Endothelial cell of umbilical vein (primary cell): ENCODE measurements around the gene ALKBH7. TPM values are rescaled to one million over a fixed set of nuclear protein-coding genes. Genes with fewer than 3 reads are reported as not detected.

Source experiments
- BruUV-seq: library from RNA; stranded (reverse); fragments of 400-500 nt; replicated peaks from 2 replicates; lab custom pipeline; 2021; lab: Mats Ljungman, UMichigan
- CTCF ChIA-PET: fragments of 300-600, 350-600 bp; sonication (Branson Sonifier 250); formaldehyde crosslinking; loops from one replicate; lab custom pipeline; 2021; ENCODE audit warnings: antibody characterized with exemption, inconsistent platforms; lab: Charles Lee
- POLR2A ChIA-PET: fragments of 300-600, 350-600 bp; sonication (Branson Sonifier 250); formaldehyde crosslinking; loops from one replicate; lab custom pipeline; 2021; ENCODE audit warnings: antibody characterized with exemption, inconsistent platforms; lab: Charles Lee
- DNase-seq: peaks from one replicate; pipeline ENCODE4 v3.0.0-alpha.2; 2011; ENCODE audit warnings: low read depth, low spot score
- FAIRE-seq: peaks from 2 replicates; lab custom pipeline; 2011; peaks lifted over from hg19 to GRCh38; lab: Jason Lieb, UNC
- H2AFZ ChIP-seq: 2 replicates; pipeline ENCODE4 v1.6.0; 2012; ENCODE audit warnings: low read depth, low read length, control low read depth, inconsistent platforms
- H3K27ac ChIP-seq: 2 replicates; pipeline ENCODE4 v1.5.1; 2011; ENCODE audit warnings: low read depth, mild to moderate bottlenecking, control low read depth, low read length, moderate library complexity; ENCODE audit not compliant: insufficient read depth
- H3K27me3 ChIP-seq, 2 experiments: 2 replicates each; pipeline versions ENCODE4 v1.6.0 to v1.6.1; 2011; ENCODE audit warnings: low read length in 2 of 2, mixed read lengths in 1 of 2; ENCODE audit not compliant: control insufficient read depth in 2 of 2, insufficient read depth in 2 of 2
- H3K36me3 ChIP-seq, 2 experiments: 2 replicates in 1 of 2; 3 replicates in 1 of 2; pipeline ENCODE4 v1.5.1; 2011; ENCODE audit warnings: low read length in 2 of 2, mild to moderate bottlenecking in 1 of 2, moderate library complexity in 1 of 2; ENCODE audit not compliant: control insufficient read depth in 2 of 2, insufficient read depth in 2 of 2; ENCODE audit errors: extremely low read depth in 1 of 2
- H3K4me1 ChIP-seq: 3 replicates; pipeline ENCODE4 v1.5.1; 2011; ENCODE audit warnings: mild to moderate bottlenecking, low read length; ENCODE audit not compliant: control insufficient read depth, insufficient read depth; ENCODE audit errors: extremely low read depth
- H3K4me2 ChIP-seq: 2 replicates; pipeline ENCODE4 v1.6.1; 2011; ENCODE audit warnings: low read length, control low read depth, mixed read lengths; ENCODE audit not compliant: insufficient read depth
- H3K4me3 ChIP-seq, 3 experiments: fragments of 200-600 bp in 1 of 3; sonication (generic), shearing (Covaris generic) in 1 of 3; replicated peaks in 1 of 3; 2 replicates each; pipeline ENCODE4 v1.5.1; 2011 to 2016; ENCODE audit warnings: control low read depth in 3 of 3, low read length in 3 of 3, mild to moderate bottlenecking in 2 of 3, inconsistent platforms in 1 of 3, low read depth in 1 of 3, moderate library complexity in 1 of 3; ENCODE audit not compliant: insufficient read depth in 1 of 3
- H3K79me2 ChIP-seq: 2 replicates; pipeline ENCODE4 v1.6.0; 2012; ENCODE audit warnings: low read length, inconsistent platforms; ENCODE audit not compliant: control insufficient read depth, insufficient read depth
- H3K9ac ChIP-seq: replicated peaks from 2 replicates; pipeline ENCODE3; 2011; ENCODE audit warnings: low read length, control low read depth; ENCODE audit not compliant: insufficient read depth; ENCODE audit errors: extremely low read depth
- H3K9me1 ChIP-seq: replicated peaks from 3 replicates; pipeline ENCODE4 v1.6.0; 2011; ENCODE audit warnings: mild to moderate bottlenecking, low read length; ENCODE audit not compliant: control insufficient read depth, insufficient read depth; ENCODE audit errors: extremely low read depth
- H3K9me3 ChIP-seq: replicated peaks from 2 replicates; pipeline ENCODE4 v1.5.1; 2012; ENCODE audit warnings: low read length, inconsistent platforms; ENCODE audit not compliant: control insufficient read depth, insufficient read depth
- H4K20me1 ChIP-seq: replicated peaks from 2 replicates; pipeline ENCODE3; 2011; ENCODE audit warnings: mild to moderate bottlenecking, low read length; ENCODE audit not compliant: control insufficient read depth, insufficient read depth; ENCODE audit errors: extremely low read depth
- EZH2 ChIP-seq: IDR thresholded peaks from 2 replicates; pipeline ENCODE4 v1.6.1; 2012; ENCODE audit warnings: borderline replicate concordance, low read depth, mild to moderate bottlenecking, moderate library complexity, low read length, inconsistent platforms; ENCODE audit not compliant: severe bottlenecking
- FOS ChIP-seq: IDR thresholded peaks from 2 replicates; pipeline ENCODE4 v1.6.1; 2011; ENCODE audit warnings: mild to moderate bottlenecking, low read length, moderate library complexity, borderline replicate concordance; ENCODE audit not compliant: insufficient read depth
- GATA2 ChIP-seq: IDR thresholded peaks from 2 replicates; pipeline ENCODE4 v1.7.0; 2011; ENCODE audit warnings: low read depth, mild to moderate bottlenecking, moderate library complexity, mixed read lengths, low read length; ENCODE audit not compliant: insufficient read length, insufficient read depth
- JUN ChIP-seq: IDR thresholded peaks from 2 replicates; pipeline ENCODE4 v1.6.1; 2011; ENCODE audit warnings: borderline replicate concordance, low read depth; ENCODE audit not compliant: insufficient read length, insufficient read depth
- MYC ChIP-seq: IDR thresholded peaks from one replicate; pipeline ENCODE4 v1.6.1; 2011; ENCODE audit warnings: mild to moderate bottlenecking, low read depth, low read length
- POLR2A ChIP-seq: IDR thresholded peaks from 2 replicates; pipeline ENCODE4 v1.6.1; 2012; ENCODE audit warnings: low read depth, mild to moderate bottlenecking, control low read depth, low read length
- POLR2AphosphoS5 ChIP-seq: IDR thresholded peaks from 2 replicates; pipeline ENCODE4 v1.6.1; 2012; ENCODE audit warnings: low read depth, mild to moderate bottlenecking, control low read depth, low read length, moderate library complexity; ENCODE audit not compliant: insufficient read depth
- dilution Hi-C: fragments of 300-500 bp; cut with MboI; formaldehyde crosslinking; loops from one replicate; pipeline ENCODE4 v1.15.0; 2019; ENCODE audit warnings: low sequenced_read_pairs; ENCODE audit not compliant: extremely low pct_ligation_motif_present
- intact Hi-C: fragments of 100-400 bp; cut with micrococcal nuclease; formaldehyde crosslinking; loops from one replicate; pipeline ENCODE4 v1.10.0; 2022
- polyA plus RNA-seq, 4 experiments: library from polyadenylated mRNA; depleted of rRNA in 3 of 4; stranded (reverse) in 3 of 4; unstranded in 1 of 4; fragments of >200 nt; gene quantifications; 2 replicates each; pipeline versions ENCODE4 v1.2.1 to v1.2.3, GENCODE V29; 2011 to 2012; ENCODE audit warnings: missing spikeins in 1 of 4
- total RNA-seq: library from RNA; stranded (reverse); gene quantifications from 2 replicates; pipeline ENCODE4 v1.2.3, GENCODE V29; 2021
- TF ChIP-seq, protein P1 (sequence below), 2 donors: IDR thresholded peaks; 1 replicate in 1 of 2; 2 replicates in 1 of 2; pipeline ENCODE4 v1.5.1; 2011; ENCODE audit warnings: low read length in 2 of 2, mild to moderate bottlenecking in 2 of 2, moderate library complexity in 2 of 2, control low read depth in 1 of 2, inconsistent platforms in 1 of 2, low read depth in 1 of 2; ENCODE audit not compliant: insufficient read depth in 1 of 2; ENCODE audit errors: extremely low read depth in 1 of 2
- TF ChIP-seq, protein P2 (sequence below): IDR thresholded peaks from 2 replicates; pipeline ENCODE4 v1.6.1; 2011; ENCODE audit not compliant: insufficient read depth, insufficient read length

The ALKBH7 gene
- total and polyA plus RNA-seq, 2 donors (not counting 3 experiments of a cell fraction or from before 2014, with no cell fraction given), result 48.8 to 59.4 TPM

DNA sequence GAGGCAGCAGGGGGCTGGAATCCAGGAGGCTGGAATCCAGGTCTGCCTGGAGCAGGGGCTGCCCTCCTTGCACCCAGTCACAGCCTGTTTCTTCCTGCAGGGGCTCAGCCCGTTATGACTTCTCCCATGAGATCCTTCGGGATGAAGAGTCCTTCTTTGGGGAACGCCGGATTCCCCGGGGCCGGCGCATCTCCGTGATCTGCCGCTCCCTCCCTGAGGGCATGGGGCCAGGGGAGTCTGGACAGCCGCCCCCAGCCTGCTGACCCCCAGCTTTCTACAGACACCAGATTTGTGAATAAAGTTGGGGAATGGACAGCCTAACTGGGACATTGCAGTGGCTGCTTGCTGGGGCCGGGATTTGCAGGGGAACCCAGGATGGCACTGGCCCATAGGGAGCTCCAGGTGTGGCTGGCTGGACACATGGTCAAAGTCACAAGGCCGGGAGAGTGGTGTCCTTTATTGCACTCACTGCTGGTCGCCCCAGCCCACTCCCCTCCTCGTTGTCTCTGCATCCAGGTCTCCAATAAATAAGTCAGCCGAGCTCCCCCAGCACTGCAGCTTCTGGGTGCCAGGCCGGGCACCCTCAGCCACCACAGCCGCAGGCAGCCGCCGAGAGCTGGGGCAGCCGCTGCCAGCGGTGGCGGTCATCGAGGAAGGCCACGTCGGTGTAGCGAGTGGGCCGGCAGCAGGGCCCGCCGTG is 2.3 kb downstream of the ALKBH7 start:
- Histone ChIP-seq H3K27me3 (no peaks in the 10 kb centered on the region), H3K9me3 (no peaks in the 10 kb centered on the region), H3K9me1 (no peaks in the 10 kb centered on the region), H3K4me1 (peaks cover 2% of the 10 kb centered on the region), H3K4me2 (no peak overlapping the region), H2AFZ (no peak overlapping the region), H3K36me3 (peaks cover 0 to 6% of the 10 kb centered on the region in 2 experiments), H3K27ac (no peak overlapping the region), H3K79me2 (no peaks in the 10 kb centered on the region), H4K20me1 (no peaks in the 10 kb centered on the region), H3K9ac (no peak overlapping the region), H3K4me3 (no peak overlapping the region)
- DNase-seq (no peak), FAIRE-seq (no peak)
- no peak for TF ChIP-seq POLR2AphosphoS5
- no peak for TF ChIP-seq MYC
- TF ChIP-seq FOS, result no peak
- no peak for TF ChIP-seq GATA2
- no peak for TF ChIP-seq POLR2A
- TF ChIP-seq, protein P1, sequence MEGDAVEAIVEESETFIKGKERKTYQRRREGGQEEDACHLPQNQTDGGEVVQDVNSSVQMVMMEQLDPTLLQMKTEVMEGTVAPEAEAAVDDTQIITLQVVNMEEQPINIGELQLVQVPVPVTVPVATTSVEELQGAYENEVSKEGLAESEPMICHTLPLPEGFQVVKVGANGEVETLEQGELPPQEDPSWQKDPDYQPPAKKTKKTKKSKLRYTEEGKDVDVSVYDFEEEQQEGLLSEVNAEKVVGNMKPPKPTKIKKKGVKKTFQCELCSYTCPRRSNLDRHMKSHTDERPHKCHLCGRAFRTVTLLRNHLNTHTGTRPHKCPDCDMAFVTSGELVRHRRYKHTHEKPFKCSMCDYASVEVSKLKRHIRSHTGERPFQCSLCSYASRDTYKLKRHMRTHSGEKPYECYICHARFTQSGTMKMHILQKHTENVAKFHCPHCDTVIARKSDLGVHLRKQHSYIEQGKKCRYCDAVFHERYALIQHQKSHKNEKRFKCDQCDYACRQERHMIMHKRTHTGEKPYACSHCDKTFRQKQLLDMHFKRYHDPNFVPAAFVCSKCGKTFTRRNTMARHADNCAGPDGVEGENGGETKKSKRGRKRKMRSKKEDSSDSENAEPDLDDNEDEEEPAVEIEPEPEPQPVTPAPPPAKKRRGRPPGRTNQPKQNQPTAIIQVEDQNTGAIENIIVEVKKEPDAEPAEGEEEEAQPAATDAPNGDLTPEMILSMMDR (IDR thresholded peaks at IDR 0.05; ENCODE audit: extremely low read depth in 1 of 2, insufficient read depth in 1 of 2, low read depth in 1 of 2, low read length in 2 of 2), result no peak
- TF ChIP-seq EZH2, result no peak
- TF ChIP-seq, protein P2, sequence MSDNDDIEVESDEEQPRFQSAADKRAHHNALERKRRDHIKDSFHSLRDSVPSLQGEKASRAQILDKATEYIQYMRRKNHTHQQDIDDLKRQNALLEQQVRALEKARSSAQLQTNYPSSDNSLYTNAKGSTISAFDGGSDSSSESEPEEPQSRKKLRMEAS, result no peak
- TF ChIP-seq JUN, result no peak
- dilution Hi-C loops, result no loop called here
- TSS peak; percentile 36 for BruUV-seq
- CTCF ChIA-PET, result no interaction called here
- intact Hi-C loops, result loop anchor here (5.0 kb wide), 1 partner anchor 362 kb away; the partner anchor contains the start of genes GPR108 and TRIP10
- POLR2A ChIA-PET, result interaction anchor here (0.5 kb wide), 1 partner anchor 33 kb away, joined by 6 read pairs; no protein-coding TSS in a partner anchor
